ENCODE measurements around the gene DUSP16.

Gene DUSP16

GRCh38 chr12:12465522-12465921 lies 97.1 kb downstream of the DUSP16 start:
- DNase-seq: no peak

DNA sequence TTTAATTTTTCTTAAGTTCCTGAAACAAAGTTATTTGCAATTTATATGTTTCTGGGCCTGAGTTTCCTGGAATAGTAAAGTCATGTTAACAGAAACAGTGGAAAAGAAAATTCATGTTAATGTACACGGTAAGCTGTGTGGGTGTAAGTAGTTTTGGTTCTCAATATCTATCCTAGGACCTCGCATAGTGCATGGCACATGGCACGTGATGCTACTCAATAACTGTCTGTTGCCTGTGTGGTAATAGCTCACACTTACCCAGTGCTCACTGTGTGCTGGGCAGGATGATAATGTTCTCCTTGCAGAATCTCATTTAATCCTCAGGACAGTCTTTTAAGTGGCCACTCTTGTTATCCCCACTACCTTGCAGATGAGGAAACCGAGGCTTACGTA lies 100.7 kb downstream of the DUSP16 start:
- DNase-seq: no peak

GRCh38 chr12:12460935-12461922 lies 101.4 kb downstream of the DUSP16 start:
- no peak for DNase-seq

- DNase-seq: no peak
These were observed 106.0 kb downstream of the DUSP16 start for GRCh38 chr12:12456637-12457036.

GRCh38 chr12:12454315-12454714 lies 108.3 kb downstream of the DUSP16 start:
- no peak for DNase-seq

GRCh38 chr12:12453635-12454034 lies 109.0 kb downstream of the DUSP16 start:
- DNase-seq: no peak

DNA sequence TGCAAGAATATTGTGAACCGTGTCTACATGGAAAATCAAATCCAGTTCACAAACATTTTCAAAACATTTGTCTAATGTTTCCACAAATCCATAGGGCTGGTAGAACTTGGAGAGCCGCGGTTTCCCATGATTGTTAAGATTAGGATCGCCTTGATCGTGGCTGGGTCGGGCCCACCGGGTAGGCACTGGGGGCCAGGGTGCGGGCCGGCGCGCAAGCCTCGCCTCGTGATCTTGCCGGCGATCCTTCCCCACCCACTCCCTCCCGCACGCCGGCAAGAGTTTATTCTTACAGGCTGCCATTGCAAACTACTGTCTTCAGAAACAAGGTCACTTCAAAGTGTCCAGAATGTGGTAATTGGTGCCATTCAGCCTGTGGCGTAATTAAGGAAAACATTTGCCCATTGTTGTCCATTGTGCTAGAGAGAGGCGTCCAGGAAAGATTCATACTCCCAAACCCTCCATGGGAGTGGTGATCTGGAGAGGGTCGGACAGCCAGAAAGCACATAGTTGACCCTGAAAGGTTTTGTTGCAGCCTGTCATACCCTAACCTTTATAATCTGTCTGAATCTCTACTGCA lies 110.2 kb downstream of the DUSP16 start:
- no peak for DNase-seq

GRCh38 chr12:12451098-12451497 lies 111.6 kb downstream of the DUSP16 start:
- no peak for DNase-seq

GRCh38 chr12:12450043-12450471 lies 112.6 kb downstream of the DUSP16 start:
- no peak for DNase-seq

- DNase-seq: peak in 1 of 2 donors; percentile 23
These were observed 113.1 kb downstream of the DUSP16 start for GRCh38 chr12:12449533-12450025.

DNA sequence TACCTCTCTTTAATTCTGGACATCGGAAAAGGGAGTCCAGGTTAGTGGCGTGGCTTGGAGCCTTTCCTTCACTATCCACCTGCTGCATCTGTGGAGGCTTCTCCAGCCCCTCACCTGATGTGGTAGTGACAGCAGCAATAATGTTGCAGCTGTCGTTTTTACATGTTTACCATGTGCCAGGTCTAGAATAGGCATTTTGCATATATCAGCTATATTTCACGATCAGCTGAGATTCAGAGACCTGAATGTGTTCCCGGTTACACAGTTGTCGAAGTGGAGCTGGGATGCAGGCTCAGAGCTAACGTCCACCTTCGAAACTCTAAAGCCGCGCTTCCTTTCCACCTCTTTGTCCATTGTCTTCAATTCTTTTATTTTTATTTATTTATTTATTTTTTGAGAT lies 114.8 kb downstream of the DUSP16 start:
- no peak for DNase-seq

DNA sequence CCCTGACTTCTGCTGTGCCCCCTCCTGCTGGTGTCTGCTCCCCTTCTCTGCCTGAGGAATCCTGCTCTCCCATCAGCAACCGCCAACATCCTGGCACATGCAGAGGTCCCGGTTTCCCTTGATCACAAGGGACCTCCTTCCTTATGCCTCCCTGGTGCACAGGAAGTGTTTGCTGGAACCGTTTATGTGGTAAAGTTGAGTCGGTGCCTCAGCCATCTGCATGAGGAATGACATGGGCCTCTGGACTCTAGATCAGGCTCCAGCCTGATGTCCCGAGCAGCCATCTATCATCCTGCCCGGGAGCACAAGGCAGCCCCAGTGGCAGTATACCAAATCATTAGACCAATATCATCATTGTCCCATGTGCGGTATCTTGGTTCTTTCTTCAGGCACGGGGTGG lies 115.4 kb downstream of the DUSP16 start:
- no peak for DNase-seq

DNA sequence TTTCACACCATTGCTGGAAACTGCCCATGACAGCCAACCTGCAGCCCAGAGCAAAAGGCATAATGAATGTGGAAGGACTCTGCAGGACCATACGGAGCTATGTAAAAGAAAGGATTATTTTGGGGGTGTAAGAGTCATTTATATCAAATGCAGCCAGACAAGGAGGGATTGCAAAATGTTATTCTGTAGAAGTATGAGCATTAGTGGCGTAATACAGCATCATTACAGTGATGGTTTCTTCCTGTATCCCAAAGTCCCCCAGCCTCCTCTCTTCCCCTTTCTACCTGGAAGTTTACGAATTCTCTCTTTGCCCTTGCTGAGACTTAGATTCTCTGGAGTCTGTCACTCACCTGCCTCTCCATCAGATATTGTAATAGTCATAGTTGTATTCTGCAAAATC lies 115.9 kb downstream of the DUSP16 start:
- DNase-seq: no peak

- no peak for DNase-seq
These were observed 116.8 kb downstream of the DUSP16 start for GRCh38 chr12:12445882-12446181.

DNA sequence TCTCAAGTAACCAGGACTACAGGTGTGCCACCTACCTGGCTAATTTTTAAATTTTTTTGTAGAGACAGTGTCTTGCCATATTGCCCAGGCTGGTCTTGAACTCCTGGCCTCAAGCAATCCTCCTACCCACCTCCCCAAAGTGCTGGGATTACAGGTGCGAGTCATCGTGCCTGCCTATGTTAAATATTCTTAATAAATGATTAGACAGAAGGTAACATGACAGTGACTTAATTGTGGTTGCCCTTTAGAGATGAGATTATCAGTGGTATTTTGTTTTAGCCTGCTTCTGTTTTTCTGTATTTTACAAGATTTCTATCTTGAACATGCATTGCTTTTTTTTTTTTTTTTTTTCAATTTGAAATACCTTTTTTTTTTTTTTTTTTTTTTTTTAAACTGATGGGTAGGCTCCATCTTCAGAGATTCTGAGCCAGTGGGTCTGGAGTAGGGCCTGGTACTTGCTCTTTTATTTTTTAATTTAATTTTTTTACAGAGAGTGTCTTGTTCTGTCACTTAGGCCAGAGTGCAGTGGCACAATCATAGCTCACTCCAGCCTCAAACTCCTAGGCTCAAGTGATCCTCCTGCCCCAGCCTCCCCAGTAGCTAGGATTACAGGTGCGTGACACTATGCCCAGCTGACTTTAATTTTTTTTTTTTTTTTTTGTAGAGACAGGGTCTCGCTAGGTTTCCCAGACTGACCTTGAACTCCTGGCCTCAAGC lies 117.3 kb downstream of the DUSP16 start:
- no peak for DNase-seq

GRCh38 chr12:12443431-12443878 lies 119.2 kb downstream of the DUSP16 start:
- no peak for DNase-seq

DNA sequence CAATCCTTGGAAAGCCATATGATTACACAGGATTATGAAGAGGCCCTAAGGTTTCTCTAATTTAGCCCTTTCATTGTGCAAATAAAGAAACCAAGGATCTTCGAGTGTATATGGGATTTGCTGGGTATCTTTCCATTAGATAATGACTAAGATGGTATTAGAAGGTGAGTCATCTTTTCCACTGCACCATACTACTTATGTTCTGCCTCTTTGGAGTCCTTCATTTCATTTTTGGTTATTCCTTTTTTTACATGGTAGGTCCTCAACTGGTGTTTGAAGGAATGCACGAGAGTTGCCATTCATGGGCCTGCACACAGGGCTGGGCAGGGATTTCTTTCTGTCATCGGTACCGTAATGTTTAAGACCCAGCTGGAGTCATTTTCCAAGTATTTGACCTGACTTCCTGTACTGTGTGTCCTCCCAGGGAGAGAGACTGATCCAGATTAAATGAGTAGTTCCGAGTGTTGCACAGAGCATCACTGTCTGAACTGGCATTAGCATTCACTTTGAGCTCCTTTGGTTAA lies 120.1 kb downstream of the DUSP16 start:
- DNase-seq: no peak

GRCh38 chr12:12441843-12442461 lies 120.7 kb downstream of the DUSP16 start:
- no peak for DNase-seq

DNA sequence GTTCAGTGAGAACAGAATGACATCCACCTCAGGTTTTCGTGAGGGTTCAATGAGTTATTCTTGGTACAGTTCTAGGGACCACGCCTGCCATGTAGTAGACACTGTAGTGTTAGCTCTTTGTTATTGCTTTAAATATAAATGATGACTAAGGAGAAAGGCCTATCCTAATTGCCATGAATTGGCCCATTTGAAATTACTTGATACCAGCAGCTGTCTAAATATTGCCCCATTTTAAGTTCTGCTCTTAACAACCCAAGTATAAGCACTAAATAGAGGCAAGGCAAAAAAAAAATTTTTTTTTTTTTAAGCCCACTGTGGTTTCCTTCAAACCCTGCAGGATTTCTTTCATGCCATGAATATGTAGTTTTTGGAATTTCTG lies 121.2 kb downstream of the DUSP16 start:
- DNase-seq: no peak

DNA sequence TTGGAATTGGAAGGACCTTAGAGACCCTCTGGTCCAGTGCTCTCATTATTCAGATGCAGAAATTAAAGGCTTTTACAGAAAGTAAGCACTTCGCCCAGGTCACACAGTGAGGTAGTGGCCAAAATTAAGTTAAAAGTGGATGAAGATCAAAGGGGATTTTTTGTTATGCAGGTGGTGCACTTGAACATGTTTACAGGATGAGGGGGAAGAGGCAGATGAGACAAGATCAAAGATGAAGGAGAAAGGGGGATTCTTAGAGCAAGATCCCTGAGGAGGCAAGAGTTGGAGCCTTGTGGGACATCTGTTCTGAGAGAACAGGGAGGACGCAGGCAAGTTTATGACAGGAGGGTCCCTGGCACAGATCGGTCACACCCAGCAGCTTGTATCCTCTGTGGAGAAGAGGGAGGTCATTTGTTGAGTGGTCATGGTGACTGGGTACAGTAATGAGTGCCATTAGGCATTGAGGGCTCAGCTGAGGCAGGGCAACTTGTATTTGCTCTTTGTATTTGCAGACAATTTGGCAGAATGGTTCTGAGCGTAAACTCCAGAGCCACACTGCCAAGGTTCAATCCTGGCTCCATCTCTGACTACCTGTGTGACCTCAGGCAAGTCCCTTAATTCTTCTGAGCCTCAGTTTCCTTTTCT lies 121.8 kb downstream of the DUSP16 start:
- no peak for DNase-seq

GRCh38 chr12:12439636-12440035 lies 123.0 kb downstream of the DUSP16 start:
- no peak for DNase-seq

GRCh38 chr12:12436831-12437345 lies 125.8 kb downstream of the DUSP16 start:
- no peak for DNase-seq

Data from bone marrow (tissue), 2 donors.